Neural crest cell (in vitro differentiated cells): ENCODE data around the gene GPC6. TPM values are rescaled to one million over a fixed set of nuclear protein-coding genes. Genes with fewer than 3 reads are reported as not detected.

Source experiments
- DNase-seq: peaks from one replicate; pipeline ENCODE4 v3.0.0; 2021; ENCODE audit warnings: low read depth, mixed read lengths, low spot score
- H3K27ac Mint-ChIP-seq: one replicate; pipeline ENCODE4 v1.8.0; 2021; ENCODE audit warnings: mild to moderate bottlenecking, mixed read lengths; ENCODE audit not compliant: unreplicated experiment
- H3K27me3 Mint-ChIP-seq: 2 replicates; pipeline ENCODE4 v1.8.0; 2021; ENCODE audit warnings: low read depth, mild to moderate bottlenecking, mixed read lengths
- H3K36me3 Mint-ChIP-seq: 2 replicates; pipeline ENCODE4 v1.8.0; 2021; ENCODE audit warnings: low read depth, mild to moderate bottlenecking, mixed read lengths
- H3K4me1 Mint-ChIP-seq: 2 replicates; pipeline ENCODE4 v1.8.0; 2021; ENCODE audit warnings: mixed read lengths
- H3K4me3 Mint-ChIP-seq: one replicate; pipeline ENCODE4 v1.8.0; 2021; ENCODE audit warnings: mild to moderate bottlenecking, mixed read lengths
- H3K9me3 Mint-ChIP-seq: 2 replicates; pipeline ENCODE4 v1.8.0; 2021; ENCODE audit warnings: mixed read lengths
- CTCF ChIP-seq: fragments of 200-600 bp; sonication (generic); conservative IDR thresholded peaks from 2 replicates; pipeline ENCODE4 v1.5.0; 2021; ENCODE audit warnings: antibody characterized with exemption, mild to moderate bottlenecking
- total RNA-seq: library from RNA; stranded (reverse); gene quantifications from 2 replicates; pipeline ENCODE4 v1.2.1, GENCODE V29; 2021

GPC6 gene
- total RNA-seq, 1 donor from 2014 or later, result 13.4 TPM

- Mint-ChIP-seq H3K27me3 (no peaks in the 10 kb centered on the region), H3K9me3 (peaks cover 3% of the 10 kb centered on the region), H3K27ac (no peak overlapping the region), H3K4me3 (no peak overlapping the region), H3K36me3 (peaks cover 3% of the 10 kb centered on the region), H3K4me1 (peaks cover 6% of the 10 kb centered on the region)
- no peak for DNase-seq
- no peak for TF ChIP-seq CTCF
These were observed 471.5 kb downstream of the GPC6 start for GRCh38 chr13:93698016-93698613.

GRCh38 chr13:93700115-93700514 lies 473.5 kb downstream of the GPC6 start:
- peaks cover 3% of the 10 kb centered on the region for H3K36me3 Mint-ChIP-seq
- H3K27me3 Mint-ChIP-seq, result no peaks in the 10 kb centered on the region
- no peak for TF ChIP-seq CTCF
- H3K27ac Mint-ChIP-seq, result no peak overlapping the region
- H3K9me3 Mint-ChIP-seq, result peaks cover 3% of the 10 kb centered on the region
- H3K4me1 Mint-ChIP-seq, result peaks cover 6% of the 10 kb centered on the region
- no peak for DNase-seq
- no peak overlapping the region for H3K4me3 Mint-ChIP-seq

- Mint-ChIP-seq H3K27me3 (no peaks in the 10 kb centered on the region), H3K4me1 (no peaks in the 10 kb centered on the region), H3K36me3 (peaks cover 7% of the 10 kb centered on the region), H3K4me3 (no peak overlapping the region), H3K27ac (no peak overlapping the region), H3K9me3 (no peaks in the 10 kb centered on the region)
- no peak for TF ChIP-seq CTCF
- no peak for DNase-seq
These were observed 481.9 kb downstream of the GPC6 start for GRCh38 chr13:93708308-93709075.

- no peaks in the 10 kb centered on the region for H3K27me3 Mint-ChIP-seq
- no peak for TF ChIP-seq CTCF
- no peak overlapping the region for H3K27ac Mint-ChIP-seq
These were observed 483.1 kb downstream of the GPC6 start for GRCh38 chr13:93709506-93710244.

GRCh38 chr13:93714171-93714570 lies 487.6 kb downstream of the GPC6 start:
- TF ChIP-seq CTCF, result no peak
- H3K4me1 Mint-ChIP-seq, result no peaks in the 10 kb centered on the region
- H3K36me3 Mint-ChIP-seq, result peaks cover 17% of the 10 kb centered on the region
- no peaks in the 10 kb centered on the region for H3K27me3 Mint-ChIP-seq
- H3K9me3 Mint-ChIP-seq, result peaks cover 12% of the 10 kb centered on the region
- no peak overlapping the region for H3K27ac Mint-ChIP-seq
- no peak overlapping the region for H3K4me3 Mint-ChIP-seq
- no peak for DNase-seq

More at GRCh38 chr13:93709506-93710244, 483.1 kb downstream of the GPC6 start:
- Mint-ChIP-seq H3K4me3 (no peak overlapping the region), H3K36me3 (peaks cover 17% of the 10 kb centered on the region), H3K4me1 (no peaks in the 10 kb centered on the region), H3K9me3 (peaks cover 6% of the 10 kb centered on the region)
- DNase-seq, result no peak
